GM23338 (cell line): ENCODE measurements around the gene HSDL2. TPM values are rescaled to one million over a fixed set of nuclear protein-coding genes. Genes with fewer than 3 reads are reported as not detected.

Experiments
- ATAC-seq: fragments of 200-7000 bp; cut with Tn5 transposase; 3 replicates; pipeline ENCODE4 v1.9.1; 2020
- DNase-seq: peaks from one replicate; pipeline ENCODE4 v3.0.0-alpha.2; 2015; ENCODE audit warnings: low spot score
- H2AFZ ChIP-seq: fragments of 200-600 bp; sonication (generic); 2 replicates; pipeline ENCODE4 v1.8.0; 2016; ENCODE audit warnings: antibody characterized with exemption, mild to moderate bottlenecking, moderate library complexity
- H3F3A ChIP-seq: fragments of 200-600 bp; sonication (generic); replicated peaks from 2 replicates; pipeline ENCODE4 v1.8.0; 2017; ENCODE audit warnings: antibody characterized with exemption, mixed run types, low read depth
- H3K27ac ChIP-seq: fragments of 200-600 bp; sonication (generic); 2 replicates; pipeline ENCODE4 v1.6.1; 2016; ENCODE audit warnings: low read depth
- H3K27me3 ChIP-seq: fragments of 200-600 bp; sonication (generic); 2 replicates; pipeline ENCODE4 v1.8.0; 2016; ENCODE audit warnings: mild to moderate bottlenecking, mixed run types, moderate library complexity; ENCODE audit not compliant: insufficient read depth
- H3K36me3 ChIP-seq: fragments of 200-600 bp; sonication (generic); 2 replicates; pipeline ENCODE4 v1.8.0; 2016; ENCODE audit warnings: mild to moderate bottlenecking; ENCODE audit not compliant: insufficient read depth
- H3K4me1 ChIP-seq: fragments of 200-600 bp; sonication (generic); 2 replicates; pipeline ENCODE4 v1.8.0; 2016; ENCODE audit warnings: mild to moderate bottlenecking, moderate library complexity; ENCODE audit not compliant: insufficient read depth
- H3K4me2 ChIP-seq: fragments of 200-600 bp; sonication (generic); 2 replicates; pipeline ENCODE4 v1.7.1; 2017; ENCODE audit warnings: mixed run types
- H3K4me3 ChIP-seq: fragments of 200-600 bp; sonication (generic); 2 replicates; pipeline ENCODE4 v1.6.1; 2016; ENCODE audit warnings: mixed run types
- H3K79me2 ChIP-seq: fragments of 200-600 bp; sonication (generic); replicated peaks from 2 replicates; pipeline ENCODE4 v1.8.0; 2017; ENCODE audit warnings: mild to moderate bottlenecking; ENCODE audit not compliant: insufficient read depth
- H3K9me2 ChIP-seq: fragments of 200-600 bp; sonication (generic); 2 replicates; pipeline ENCODE4 v1.8.0; 2017; ENCODE audit not compliant: insufficient read depth
- H4K20me1 ChIP-seq: fragments of 200-600 bp; sonication (generic); replicated peaks from 2 replicates; pipeline ENCODE4 v1.8.0; 2017; ENCODE audit warnings: mild to moderate bottlenecking; ENCODE audit not compliant: insufficient read depth
- H3K27ac Mint-ChIP-seq: 2 replicates; pipeline ENCODE4 v1.8.0; 2020; ENCODE audit warnings: inconsistent platforms, mild to moderate bottlenecking, moderate library complexity, mixed read lengths
- H3K27me3 Mint-ChIP-seq: 3 replicates; pipeline ENCODE4 v1.8.0; 2022; ENCODE audit warnings: low read depth, mild to moderate bottlenecking, moderate library complexity, mixed read lengths, inconsistent platforms; ENCODE audit not compliant: insufficient read depth, poor library complexity
- H3K36me3 Mint-ChIP-seq: 3 replicates; pipeline ENCODE4 v1.8.0; 2021; ENCODE audit warnings: low read depth, mild to moderate bottlenecking, inconsistent platforms, moderate library complexity, mixed read lengths
- H3K4me1 Mint-ChIP-seq: 3 replicates; pipeline ENCODE4 v1.8.0; 2020; ENCODE audit warnings: mild to moderate bottlenecking, inconsistent platforms, mixed read lengths
- H3K4me3 Mint-ChIP-seq: 3 replicates; pipeline ENCODE4 v1.8.0; 2021; ENCODE audit warnings: moderate library complexity, mild to moderate bottlenecking, inconsistent platforms, mixed read lengths
- H3K9me3 Mint-ChIP-seq: 3 replicates; pipeline ENCODE4 v1.8.0; 2020; ENCODE audit warnings: moderate library complexity, mild to moderate bottlenecking, inconsistent platforms, mixed read lengths
- CREB1 ChIP-seq: fragments of 250-450 bp; sonication (Bioruptor Pico); IDR thresholded peaks from 2 replicates; pipeline ENCODE4 v1.5.0; 2020; ENCODE audit warnings: low read depth, mild to moderate bottlenecking, moderate library complexity
- EZH2 ChIP-seq: fragments of 200-600 bp; sonication (generic); IDR thresholded peaks from one replicate; pipeline ENCODE4 v1.8.0; 2017; ENCODE audit warnings: antibody characterized with exemption, mild to moderate bottlenecking, low read depth; ENCODE audit not compliant: unreplicated experiment
- EZH2phosphoT487 ChIP-seq: fragments of 200-600 bp; sonication (generic); IDR thresholded peaks from one replicate; pipeline ENCODE4 v1.8.1; 2018; ENCODE audit warnings: antibody characterized with exemption; ENCODE audit not compliant: unreplicated experiment
- JUNB ChIP-seq: IDR thresholded peaks from one replicate; pipeline ENCODE4 v1.6.1; 2016; ENCODE audit warnings: antibody characterized with exemption; ENCODE audit not compliant: unreplicated experiment
- NANOG ChIP-seq: IDR thresholded peaks from 2 replicates; pipeline ENCODE4 v1.6.1; 2016; ENCODE audit warnings: antibody characterized with exemption, borderline replicate concordance
- POLR2AphosphoS5 ChIP-seq: IDR thresholded peaks from 2 replicates; pipeline ENCODE4 v1.6.1; 2016; ENCODE audit warnings: antibody characterized with exemption, low read depth
- STAT1 ChIP-seq: IDR thresholded peaks from one replicate; pipeline ENCODE4 v1.6.1; 2016; ENCODE audit warnings: antibody characterized with exemption; ENCODE audit not compliant: unreplicated experiment
- ZNF114 ChIP-seq: fragments of 250-450 bp; sonication (Bioruptor Pico); IDR thresholded peaks from 2 replicates; pipeline ENCODE4 v1.5.0; 2020; ENCODE audit warnings: mild to moderate bottlenecking, moderate library complexity
- ZNF331 ChIP-seq: fragments of 250-450 bp; sonication (Bioruptor Pico); IDR thresholded peaks from 2 replicates; pipeline ENCODE4 v1.5.0; 2020; ENCODE audit warnings: low read depth, mild to moderate bottlenecking, moderate library complexity
- polyA plus RNA-seq: library from polyadenylated mRNA; unstranded; fragments of >200 nt; fragmentation: Nextera tagmentation; extraction: Ambion mirVana; gene quantifications from 2 replicates; pipeline ENCODE4 v1.2.1, GENCODE V29; 2016
- total RNA-seq: library from RNA; depleted of rRNA; stranded (reverse); fragments of >200 nt; shearing (Covaris generic); gene quantifications from 2 replicates; pipeline ENCODE4 v1.2.3, GENCODE V29; 2014
- TF ChIP-seq, protein P1 (sequence below): fragments of 250-450 bp; sonication (Bioruptor Pico); IDR thresholded peaks from 2 replicates; pipeline ENCODE4 v1.5.0; 2020; ENCODE audit warnings: mild to moderate bottlenecking, moderate library complexity
- TF ChIP-seq, protein P2 (sequence below): IDR thresholded peaks from 2 replicates; pipeline ENCODE4 v1.6.1; 2016; ENCODE audit warnings: antibody characterized with exemption

Gene HSDL2
- total and polyA plus RNA-seq, 2 experiments from 2014 or later: 11.4 to 15.3 TPM

- TF ChIP-seq, protein P1, sequence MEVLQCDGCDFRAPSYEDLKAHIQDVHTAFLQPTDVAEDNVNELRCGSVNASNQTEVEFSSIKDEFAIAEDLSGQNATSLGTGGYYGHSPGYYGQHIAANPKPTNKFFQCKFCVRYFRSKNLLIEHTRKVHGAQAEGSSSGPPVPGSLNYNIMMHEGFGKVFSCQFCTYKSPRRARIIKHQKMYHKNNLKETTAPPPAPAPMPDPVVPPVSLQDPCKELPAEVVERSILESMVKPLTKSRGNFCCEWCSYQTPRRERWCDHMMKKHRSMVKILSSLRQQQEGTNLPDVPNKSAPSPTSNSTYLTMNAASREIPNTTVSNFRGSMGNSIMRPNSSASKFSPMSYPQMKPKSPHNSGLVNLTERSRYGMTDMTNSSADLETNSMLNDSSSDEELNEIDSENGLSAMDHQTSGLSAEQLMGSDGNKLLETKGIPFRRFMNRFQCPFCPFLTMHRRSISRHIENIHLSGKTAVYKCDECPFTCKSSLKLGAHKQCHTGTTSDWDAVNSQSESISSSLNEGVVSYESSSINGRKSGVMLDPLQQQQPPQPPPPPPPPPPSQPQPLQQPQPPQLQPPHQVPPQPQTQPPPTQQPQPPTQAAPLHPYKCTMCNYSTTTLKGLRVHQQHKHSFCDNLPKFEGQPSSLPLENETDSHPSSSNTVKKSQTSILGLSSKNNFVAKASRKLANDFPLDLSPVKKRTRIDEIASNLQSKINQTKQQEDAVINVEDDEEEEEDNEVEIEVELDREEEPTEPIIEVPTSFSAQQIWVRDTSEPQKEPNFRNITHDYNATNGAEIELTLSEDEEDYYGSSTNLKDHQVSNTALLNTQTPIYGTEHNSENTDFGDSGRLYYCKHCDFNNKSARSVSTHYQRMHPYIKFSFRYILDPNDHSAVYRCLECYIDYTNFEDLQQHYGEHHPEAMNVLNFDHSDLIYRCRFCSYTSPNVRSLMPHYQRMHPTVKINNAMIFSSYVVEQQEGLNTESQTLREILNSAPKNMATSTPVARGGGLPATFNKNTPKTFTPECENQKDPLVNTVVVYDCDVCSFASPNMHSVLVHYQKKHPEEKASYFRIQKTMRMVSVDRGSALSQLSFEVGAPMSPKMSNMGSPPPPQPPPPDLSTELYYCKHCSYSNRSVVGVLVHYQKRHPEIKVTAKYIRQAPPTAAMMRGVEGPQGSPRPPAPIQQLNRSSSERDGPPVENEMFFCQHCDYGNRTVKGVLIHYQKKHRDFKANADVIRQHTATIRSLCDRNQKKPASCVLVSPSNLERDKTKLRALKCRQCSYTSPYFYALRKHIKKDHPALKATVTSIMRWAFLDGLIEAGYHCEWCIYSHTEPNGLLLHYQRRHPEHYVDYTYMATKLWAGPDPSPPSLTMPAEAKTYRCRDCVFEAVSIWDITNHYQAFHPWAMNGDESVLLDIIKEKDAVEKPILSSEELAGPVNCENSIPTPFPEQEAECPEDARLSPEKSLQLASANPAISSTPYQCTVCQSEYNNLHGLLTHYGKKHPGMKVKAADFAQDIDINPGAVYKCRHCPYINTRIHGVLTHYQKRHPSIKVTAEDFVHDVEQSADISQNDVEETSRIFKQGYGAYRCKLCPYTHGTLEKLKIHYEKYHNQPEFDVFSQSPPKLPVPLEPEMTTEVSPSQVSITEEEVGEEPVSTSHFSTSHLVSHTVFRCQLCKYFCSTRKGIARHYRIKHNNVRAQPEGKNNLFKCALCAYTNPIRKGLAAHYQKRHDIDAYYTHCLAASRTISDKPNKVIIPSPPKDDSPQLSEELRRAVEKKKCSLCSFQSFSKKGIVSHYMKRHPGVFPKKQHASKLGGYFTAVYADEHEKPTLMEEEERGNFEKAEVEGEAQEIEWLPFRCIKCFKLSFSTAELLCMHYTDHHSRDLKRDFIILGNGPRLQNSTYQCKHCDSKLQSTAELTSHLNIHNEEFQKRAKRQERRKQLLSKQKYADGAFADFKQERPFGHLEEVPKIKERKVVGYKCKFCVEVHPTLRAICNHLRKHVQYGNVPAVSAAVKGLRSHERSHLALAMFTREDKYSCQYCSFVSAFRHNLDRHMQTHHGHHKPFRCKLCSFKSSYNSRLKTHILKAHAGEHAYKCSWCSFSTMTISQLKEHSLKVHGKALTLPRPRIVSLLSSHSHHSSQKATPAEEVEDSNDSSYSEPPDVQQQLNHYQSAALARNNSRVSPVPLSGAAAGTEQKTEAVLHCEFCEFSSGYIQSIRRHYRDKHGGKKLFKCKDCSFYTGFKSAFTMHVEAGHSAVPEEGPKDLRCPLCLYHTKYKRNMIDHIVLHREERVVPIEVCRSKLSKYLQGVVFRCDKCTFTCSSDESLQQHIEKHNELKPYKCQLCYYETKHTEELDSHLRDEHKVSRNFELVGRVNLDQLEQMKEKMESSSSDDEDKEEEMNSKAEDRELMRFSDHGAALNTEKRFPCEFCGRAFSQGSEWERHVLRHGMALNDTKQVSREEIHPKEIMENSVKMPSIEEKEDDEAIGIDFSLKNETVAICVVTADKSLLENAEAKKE: no peak
- no peak for TF ChIP-seq POLR2AphosphoS5
- no peak for TF ChIP-seq NANOG
- TF ChIP-seq STAT1: no peak
- no peak for TF ChIP-seq JUNB
- no peak for TF ChIP-seq EZH2phosphoT487
- no peak for TF ChIP-seq ZNF331 (CRISPR knock-in tag)
- TF ChIP-seq ZNF114: no peak
- TF ChIP-seq, protein P2, sequence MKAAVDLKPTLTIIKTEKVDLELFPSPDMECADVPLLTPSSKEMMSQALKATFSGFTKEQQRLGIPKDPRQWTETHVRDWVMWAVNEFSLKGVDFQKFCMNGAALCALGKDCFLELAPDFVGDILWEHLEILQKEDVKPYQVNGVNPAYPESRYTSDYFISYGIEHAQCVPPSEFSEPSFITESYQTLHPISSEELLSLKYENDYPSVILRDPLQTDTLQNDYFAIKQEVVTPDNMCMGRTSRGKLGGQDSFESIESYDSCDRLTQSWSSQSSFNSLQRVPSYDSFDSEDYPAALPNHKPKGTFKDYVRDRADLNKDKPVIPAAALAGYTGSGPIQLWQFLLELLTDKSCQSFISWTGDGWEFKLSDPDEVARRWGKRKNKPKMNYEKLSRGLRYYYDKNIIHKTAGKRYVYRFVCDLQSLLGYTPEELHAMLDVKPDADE: no peak
- TF ChIP-seq EZH2: no peak
Measured at GRCh38 chr9:112331674-112331952, 48.3 kb upstream of the HSDL2 start (continued).

DNA sequence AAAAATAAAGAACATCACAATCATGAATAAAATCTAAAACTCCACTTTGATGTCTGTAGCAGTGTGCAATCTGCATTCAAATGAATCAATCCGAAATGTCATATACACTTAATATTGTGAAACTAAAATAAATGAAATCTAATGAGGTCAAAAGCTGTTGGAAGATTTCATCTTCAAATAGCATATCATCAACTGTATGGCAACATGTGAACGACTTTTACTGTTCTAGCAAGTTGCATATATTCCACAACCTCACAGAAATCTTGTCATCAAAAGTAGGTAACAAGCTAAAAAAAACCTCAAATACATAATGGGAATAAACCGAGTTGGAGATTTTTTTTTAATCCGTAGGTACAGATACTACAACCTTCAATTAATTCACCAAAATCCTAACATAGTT is 47.7 kb upstream of the HSDL2 start:
- Mint-ChIP-seq H3K27ac (peak overlapping the region; percentile 92), H3K36me3 (peaks cover 6% of the 10 kb centered on the region; the same call in 2 of the 3 replicates), H3K4me1 (peaks cover 22% of the 10 kb centered on the region), H3K9me3 (no peaks in the 10 kb centered on the region), H3K27me3 (peaks cover 2% of the 10 kb centered on the region), H3K4me3 (peak overlapping the region; percentile 98)
- H3K27ac ChIP-seq: peak overlapping the region; percentile 43
- no peaks in the 10 kb centered on the region for H3K36me3 ChIP-seq
- no peak for DNase-seq
- peaks cover 4% of the 10 kb centered on the region for H4K20me1 ChIP-seq
- H3F3A ChIP-seq: no peaks in the 10 kb centered on the region; the same call in 1 of the 2 replicates
- no peak for ATAC-seq
- peaks cover 25% of the 10 kb centered on the region for H3K4me1 ChIP-seq
- peak overlapping the region; percentile 82 for H3K4me3 ChIP-seq
- H3K4me2 ChIP-seq: peak overlapping the region; percentile 76
- H3K79me2 ChIP-seq: peaks cover 55% of the 10 kb centered on the region
- no peak overlapping the region for H2AFZ ChIP-seq
- no peaks in the 10 kb centered on the region for H3K9me2 ChIP-seq
- H3K27me3 ChIP-seq: no peaks in the 10 kb centered on the region
- TF ChIP-seq JUNB: no peak
- TF ChIP-seq CREB1 (CRISPR knock-in tag): no peak
- TF ChIP-seq ZNF114: no peak
- TF ChIP-seq, protein P1: no peak
